Neural cell (in vitro differentiated cells): Measurements from ENCODE around the gene DBH.

Source experiments
- EP300 ChIP-seq: fragments of 450-650 bp; conservative IDR thresholded peaks from 2 replicates; pipeline ENCODE4 v1.6.1; 2014; ENCODE audit warnings: antibody characterized with exemption, mild to moderate bottlenecking, moderate library complexity; ENCODE audit not compliant: poor library complexity, severe bottlenecking
- EZH2 ChIP-seq: fragments of 200-600, 300-800 bp; shearing (Covaris generic), sonication (generic); IDR thresholded peaks from 2 replicates; pipeline ENCODE4 v1.6.1; 2014; ENCODE audit warnings: antibody characterized with exemption, low read length, borderline replicate concordance, mild to moderate bottlenecking; ENCODE audit not compliant: insufficient read depth, poor library complexity, severe bottlenecking

DNA sequence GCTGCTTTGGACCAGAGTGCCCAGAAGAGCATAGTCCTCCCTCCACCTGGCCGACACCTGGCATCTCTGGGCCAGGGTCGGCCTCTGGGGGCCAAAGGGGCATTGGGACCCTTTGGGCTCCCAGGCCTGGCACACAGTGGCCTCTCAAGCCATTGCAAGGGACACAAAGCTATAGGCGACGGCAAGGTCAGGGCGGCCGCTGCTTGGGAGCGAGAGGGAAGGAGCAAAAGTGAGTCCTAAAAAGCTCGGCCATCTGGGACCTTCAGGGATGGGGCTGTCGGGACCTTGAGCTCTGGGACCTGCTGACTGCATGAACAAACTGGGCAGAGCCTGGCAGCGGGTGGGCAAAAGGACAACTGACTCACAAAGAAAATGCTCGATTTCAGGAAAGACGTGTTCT, 13.9 kb downstream of the DBH start:
- no peak for TF ChIP-seq EP300
- no peak for TF ChIP-seq EZH2
